Measurements from ENCODE around the gene GREM1.

GREM1 gene

GRCh38 chr15:32790352-32790999 lies 72.7 kb downstream of the GREM1 start:
- DNase-seq: no peak

- no peak for DNase-seq
Measured at GRCh38 chr15:32792436-32792835, 74.6 kb downstream of the GREM1 start.

Data from GDM1 (cell line).